PC-9 (cell line): ENCODE results near the gene PROS1. TPM values are rescaled to one million over a fixed set of nuclear protein-coding genes. Genes with fewer than 3 reads are reported as not detected.

Source experiments
- BruUV-seq: library from RNA; stranded (reverse); fragments of 400-500 nt; replicated peaks from 2 replicates; lab custom pipeline; 2021; lab: Mats Ljungman, UMichigan
- CTCF ChIA-PET: fragments of 300-600 bp; sonication (Branson Sonifier 250); formaldehyde crosslinking; loops from one replicate; lab custom pipeline; 2022; ENCODE audit warnings: antibody characterized with exemption; lab: Charles Lee
- POLR2A ChIA-PET: fragments of 300-600 bp; sonication (Branson Sonifier 250); formaldehyde crosslinking; loops from one replicate; lab custom pipeline; 2022; ENCODE audit warnings: antibody characterized with exemption; ENCODE audit not compliant: unreplicated experiment; lab: Charles Lee
- DNase-seq, 2 experiments: peaks; one replicate each; pipeline versions ENCODE4 v3.0.0 to v3.0.0-alpha.2; 2015 to 2022; ENCODE audit warnings: mixed read lengths in 1 of 2
- H2AFZ ChIP-seq: fragments of 200-600 bp; sonication (generic); 2 replicates; pipeline ENCODE4 v1.8.1; 2017; ENCODE audit warnings: antibody characterized with exemption
- H3F3A ChIP-seq: fragments of 200-600 bp; sonication (generic); 2 replicates; pipeline ENCODE4 v1.8.1; 2017; ENCODE audit warnings: antibody characterized with exemption, mild to moderate bottlenecking, low read depth; ENCODE audit not compliant: insufficient read depth
- H3K27ac ChIP-seq: fragments of 200-600 bp; sonication (generic); 2 replicates; pipeline ENCODE4 v1.6.1; 2016; ENCODE audit warnings: mixed run types
- H3K27me3 ChIP-seq: fragments of 200-600 bp; sonication (generic); 2 replicates; pipeline ENCODE4 v1.6.1; 2016; ENCODE audit warnings: low read depth, mixed run types; ENCODE audit not compliant: insufficient read depth
- H3K36me3 ChIP-seq: fragments of 200-600 bp; sonication (generic); 2 replicates; pipeline ENCODE4 v1.6.1; 2016; ENCODE audit warnings: low read depth, mixed run types
- H3K4me1 ChIP-seq: fragments of 200-600 bp; sonication (generic); replicated peaks from 2 replicates; pipeline ENCODE4 v1.6.1; 2016; ENCODE audit warnings: mixed run types; ENCODE audit not compliant: insufficient read depth
- H3K4me2 ChIP-seq: fragments of 200-600 bp; sonication (generic); 2 replicates; pipeline ENCODE4 v1.6.1; 2017; ENCODE audit warnings: mixed run types
- H3K4me3 ChIP-seq: fragments of 200-600 bp; sonication (generic); 2 replicates; pipeline ENCODE4 v1.6.1; 2016; ENCODE audit warnings: mixed run types
- H3K79me2 ChIP-seq: fragments of 200-600 bp; sonication (generic); 2 replicates; pipeline ENCODE4 v1.6.1; 2017; ENCODE audit warnings: low read depth, mixed run types
- H3K9me2 ChIP-seq: fragments of 200-600 bp; sonication (generic); 2 replicates; pipeline ENCODE4 v1.8.1; 2017; ENCODE audit warnings: mild to moderate bottlenecking; ENCODE audit not compliant: insufficient read depth
- H3K9me3 ChIP-seq: fragments of 200-600 bp; sonication (generic); 2 replicates; pipeline ENCODE4 v1.8.1; 2016; ENCODE audit warnings: low read depth; ENCODE audit not compliant: insufficient read depth
- H4K20me1 ChIP-seq: fragments of 200-600 bp; sonication (generic); 2 replicates; pipeline ENCODE4 v1.8.1; 2017; ENCODE audit not compliant: insufficient read depth
- EZH2 ChIP-seq: fragments of 200-600 bp; sonication (generic); IDR thresholded peaks from 2 replicates; pipeline ENCODE4 v1.8.0; 2017; ENCODE audit warnings: antibody characterized with exemption, low read depth
- intact Hi-C: fragments of 100-400 bp; cut with micrococcal nuclease; formaldehyde crosslinking; loops from one replicate; pipeline ENCODE4 v1.10.0; 2022; ENCODE audit not compliant: unreplicated experiment
- total RNA-seq: library from RNA; stranded (reverse); gene quantifications from 2 replicates; pipeline ENCODE4 v1.2.3, GENCODE V29; 2021
- TF ChIP-seq, protein P1 (sequence below): fragments of 200-600 bp; sonication (generic); conservative IDR thresholded peaks from 2 replicates; pipeline ENCODE4 v1.6.1; 2017; ENCODE audit warnings: mixed run types, antibody characterized with exemption, mild to moderate bottlenecking, moderate library complexity

PROS1 gene
- total RNA-seq, 1 experiment from 2014 or later: 0.57 TPM

DNA sequence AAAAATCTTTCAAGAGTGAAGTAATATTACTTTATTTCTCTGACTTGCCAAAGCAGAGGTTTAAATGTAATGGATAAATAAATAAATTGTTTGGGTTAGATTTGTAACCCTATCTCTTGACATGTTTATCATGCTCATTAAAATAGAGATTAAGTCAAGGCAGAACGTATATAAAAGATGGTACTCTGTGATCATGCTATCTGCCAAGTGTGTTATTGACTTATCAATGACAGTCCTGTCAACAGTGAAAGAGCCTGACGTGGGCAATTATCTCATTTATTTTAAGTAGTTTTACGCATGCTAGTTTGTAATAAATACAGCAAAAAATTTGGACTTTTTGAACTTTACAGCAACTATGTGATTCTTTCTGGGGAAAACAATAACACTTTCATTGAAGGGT, 43.7 kb downstream of the PROS1 start:
- Histone ChIP-seq H3F3A (no peaks in the 10 kb centered on the region), H3K4me2 (no peak overlapping the region), H3K4me3 (no peak overlapping the region), H3K4me1 (no peaks in the 10 kb centered on the region), H4K20me1 (no peaks in the 10 kb centered on the region), H3K27ac (no peak overlapping the region), H3K36me3 (no peaks in the 10 kb centered on the region), H3K79me2 (no peaks in the 10 kb centered on the region), H3K9me2 (no peaks in the 10 kb centered on the region), H2AFZ (no peak overlapping the region), H3K9me3 (0 out of 2 replicates have a peak, but pooled peaks cover 3% of the 10 kb centered on the region), H3K27me3 (no peaks in the 10 kb centered on the region)
- ChIA-PET POLR2A (no interaction called here), CTCF (no interaction called here)
- DNase-seq: no peak
- intact Hi-C loops: no loop called here
- TF ChIP-seq, protein P1, sequence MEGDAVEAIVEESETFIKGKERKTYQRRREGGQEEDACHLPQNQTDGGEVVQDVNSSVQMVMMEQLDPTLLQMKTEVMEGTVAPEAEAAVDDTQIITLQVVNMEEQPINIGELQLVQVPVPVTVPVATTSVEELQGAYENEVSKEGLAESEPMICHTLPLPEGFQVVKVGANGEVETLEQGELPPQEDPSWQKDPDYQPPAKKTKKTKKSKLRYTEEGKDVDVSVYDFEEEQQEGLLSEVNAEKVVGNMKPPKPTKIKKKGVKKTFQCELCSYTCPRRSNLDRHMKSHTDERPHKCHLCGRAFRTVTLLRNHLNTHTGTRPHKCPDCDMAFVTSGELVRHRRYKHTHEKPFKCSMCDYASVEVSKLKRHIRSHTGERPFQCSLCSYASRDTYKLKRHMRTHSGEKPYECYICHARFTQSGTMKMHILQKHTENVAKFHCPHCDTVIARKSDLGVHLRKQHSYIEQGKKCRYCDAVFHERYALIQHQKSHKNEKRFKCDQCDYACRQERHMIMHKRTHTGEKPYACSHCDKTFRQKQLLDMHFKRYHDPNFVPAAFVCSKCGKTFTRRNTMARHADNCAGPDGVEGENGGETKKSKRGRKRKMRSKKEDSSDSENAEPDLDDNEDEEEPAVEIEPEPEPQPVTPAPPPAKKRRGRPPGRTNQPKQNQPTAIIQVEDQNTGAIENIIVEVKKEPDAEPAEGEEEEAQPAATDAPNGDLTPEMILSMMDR: no peak
- TF ChIP-seq EZH2: no peak
- BruUV-seq: no TSS peak

- H3K79me2 ChIP-seq: no peaks in the 10 kb centered on the region
- H3K27me3 ChIP-seq: no peaks in the 10 kb centered on the region
- TF ChIP-seq, protein P1: no peak
- no peak for TF ChIP-seq EZH2
- H3K4me2 ChIP-seq: no peak overlapping the region
- peaks cover 4% of the 10 kb centered on the region; the same call in 1 of the 2 replicates for H3K9me2 ChIP-seq
- no peaks in the 10 kb centered on the region for H3F3A ChIP-seq
- no peaks in the 10 kb centered on the region for H4K20me1 ChIP-seq
- no peaks in the 10 kb centered on the region for H3K36me3 ChIP-seq
- ChIA-PET CTCF (no interaction called here), POLR2A (no interaction called here)
- no peak overlapping the region for H2AFZ ChIP-seq
- BruUV-seq: no TSS peak
- H3K27ac ChIP-seq: no peak overlapping the region
- no peak overlapping the region for H3K4me3 ChIP-seq
- DNase-seq: no peak
- H3K9me3 ChIP-seq: no peaks in the 10 kb centered on the region
- intact Hi-C loops: no loop called here
- no peaks in the 10 kb centered on the region for H3K4me1 ChIP-seq
Measured at GRCh38 chr3:93926789-93927188, 46.9 kb downstream of the PROS1 start.

DNA sequence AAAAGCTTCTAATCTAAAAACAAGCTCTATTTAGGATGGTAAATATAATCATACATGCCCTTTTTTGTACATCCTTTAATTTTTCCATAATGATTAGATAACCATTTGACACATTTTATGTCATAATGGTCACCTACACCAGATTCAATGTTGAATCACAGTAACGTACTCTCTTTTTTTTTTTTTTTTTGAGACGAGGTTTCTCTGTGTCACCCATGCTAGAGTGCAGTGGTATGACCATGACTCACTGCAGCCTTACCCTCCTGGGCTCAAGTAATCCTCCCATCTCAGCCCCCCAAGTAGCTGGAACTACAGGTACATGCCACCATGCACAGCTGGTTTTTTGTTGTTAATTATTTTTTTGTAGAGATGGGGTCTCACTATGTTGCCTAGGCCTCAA, 49.2 kb downstream of the PROS1 start:
- Histone ChIP-seq H3K27ac (no peak overlapping the region), H3K79me2 (no peaks in the 10 kb centered on the region), H4K20me1 (no peaks in the 10 kb centered on the region), H3F3A (no peaks in the 10 kb centered on the region), H3K9me2 (peaks cover 4% of the 10 kb centered on the region; the same call in 1 of the 2 replicates), H3K4me2 (no peak overlapping the region), H3K9me3 (no peaks in the 10 kb centered on the region), H2AFZ (no peak overlapping the region), H3K36me3 (no peaks in the 10 kb centered on the region), H3K4me1 (no peaks in the 10 kb centered on the region), H3K27me3 (no peaks in the 10 kb centered on the region), H3K4me3 (no peak overlapping the region)
- BruUV-seq: no TSS peak
- no peak for DNase-seq
- POLR2A ChIA-PET: no interaction called here
- CTCF ChIA-PET: no interaction called here
- intact Hi-C loops: no loop called here
- TF ChIP-seq, protein P1: no peak
- TF ChIP-seq EZH2: no peak
